ENCODE data around the gene FAM117A. TPM values are rescaled to one million over a fixed set of nuclear protein-coding genes. Genes with fewer than 3 reads are reported as not detected.

FAM117A gene
- total and polyA plus RNA-seq, 2 donors (not counting 1 experiment from before 2014, with no cell fraction given): 93.4 to 162 TPM

GRCh38 chr17:49779739-49780231, 15.9 kb upstream of the FAM117A start:
- no peaks in the 10 kb centered on the region for H3K9me3 ChIP-seq (ENCODE audit: control extremely low read depth in 1 of 3, control insufficient read depth in 2 of 3, insufficient read depth in 1 of 3, low read length in 2 of 3)
- TF ChIP-seq, protein P1, sequence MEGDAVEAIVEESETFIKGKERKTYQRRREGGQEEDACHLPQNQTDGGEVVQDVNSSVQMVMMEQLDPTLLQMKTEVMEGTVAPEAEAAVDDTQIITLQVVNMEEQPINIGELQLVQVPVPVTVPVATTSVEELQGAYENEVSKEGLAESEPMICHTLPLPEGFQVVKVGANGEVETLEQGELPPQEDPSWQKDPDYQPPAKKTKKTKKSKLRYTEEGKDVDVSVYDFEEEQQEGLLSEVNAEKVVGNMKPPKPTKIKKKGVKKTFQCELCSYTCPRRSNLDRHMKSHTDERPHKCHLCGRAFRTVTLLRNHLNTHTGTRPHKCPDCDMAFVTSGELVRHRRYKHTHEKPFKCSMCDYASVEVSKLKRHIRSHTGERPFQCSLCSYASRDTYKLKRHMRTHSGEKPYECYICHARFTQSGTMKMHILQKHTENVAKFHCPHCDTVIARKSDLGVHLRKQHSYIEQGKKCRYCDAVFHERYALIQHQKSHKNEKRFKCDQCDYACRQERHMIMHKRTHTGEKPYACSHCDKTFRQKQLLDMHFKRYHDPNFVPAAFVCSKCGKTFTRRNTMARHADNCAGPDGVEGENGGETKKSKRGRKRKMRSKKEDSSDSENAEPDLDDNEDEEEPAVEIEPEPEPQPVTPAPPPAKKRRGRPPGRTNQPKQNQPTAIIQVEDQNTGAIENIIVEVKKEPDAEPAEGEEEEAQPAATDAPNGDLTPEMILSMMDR (IDR thresholded peaks at IDR 0.05): peak; percentile 52
- TF ChIP-seq EZH2 (IDR thresholded peaks at IDR 0.05; ENCODE audit: borderline replicate concordance, insufficient read depth, low read depth, low read length, poor library complexity, severe bottlenecking): no peak
- H3K36me3 ChIP-seq (replicated peaks in 1 of 2; ENCODE audit: control extremely low read depth in 1 of 2, control insufficient read depth in 1 of 2, extremely low read depth in 1 of 2, insufficient read depth in 2 of 2, low read length in 1 of 2): no peaks in the 10 kb centered on the region
- H3K4me3 ChIP-seq (ENCODE audit: control extremely low read depth in 1 of 5, extremely low read depth in 1 of 5, insufficient read depth in 1 of 5, low read depth in 2 of 5, low read length in 4 of 5): no peak overlapping the region
- DNase-seq: peak; percentile 58
- H4K20me1 ChIP-seq (ENCODE audit: control insufficient read depth, insufficient read depth, low read length, poor library complexity, severe bottlenecking): no peaks in the 10 kb centered on the region
- H3K4me1 ChIP-seq (ENCODE audit: control insufficient read depth in 2 of 2, insufficient read depth in 2 of 2, low read length in 2 of 2): no peaks in the 10 kb centered on the region
- H3K27me3 ChIP-seq (replicated peaks in 1 of 4; ENCODE audit: control extremely low read depth in 1 of 4, control insufficient read depth in 3 of 4, insufficient read depth in 4 of 4, low read length in 3 of 4): no peaks in the 10 kb centered on the region
- H3K9ac ChIP-seq (ENCODE audit: low read length): no peak overlapping the region
- no peaks in the 10 kb centered on the region for H3K27me3 Mint-ChIP-seq
- H3K27ac ChIP-seq (ENCODE audit: low read length in 2 of 2): no peak overlapping the region
- peaks cover 3% of the 10 kb centered on the region for H3K4me1 Mint-ChIP-seq
- ChIA-PET CTCF (interaction anchor here (1.0 to 4.8 kb wide), 10 partner anchors 15 to 223 kb away, joined by 3 to 58 read pairs (median 8); partner anchors contain the start of genes FAM117A and SLC35B1), POLR2A (no interaction called here)
- peak; percentile 60 for ATAC-seq (ENCODE audit: low read depth)
- H2AFZ ChIP-seq (ENCODE audit: insufficient read depth, low read depth, low read length, poor library complexity, severe bottlenecking): no peak overlapping the region
- H3K4me3 Mint-ChIP-seq: no peak overlapping the region
- 0% methylated on average over 1 of the region's 2 CpGs for WGBS (ENCODE audit: insufficient coverage)
- H3K27ac Mint-ChIP-seq: no peak overlapping the region
- H3K4me2 ChIP-seq (replicated peaks; ENCODE audit: low read depth, low read length, poor library complexity, severe bottlenecking): no peak overlapping the region
- intact Hi-C loops (cut with micrococcal nuclease): loop anchor here (1.0 kb wide), 1 partner anchor 212 kb away; no protein-coding TSS in a partner anchor
- H3K79me2 ChIP-seq (ENCODE audit: control insufficient read depth, insufficient read depth, low read length): no peaks in the 10 kb centered on the region
- H3K9me3 Mint-ChIP-seq (ENCODE audit: insufficient read depth): no peaks in the 10 kb centered on the region

DNA sequence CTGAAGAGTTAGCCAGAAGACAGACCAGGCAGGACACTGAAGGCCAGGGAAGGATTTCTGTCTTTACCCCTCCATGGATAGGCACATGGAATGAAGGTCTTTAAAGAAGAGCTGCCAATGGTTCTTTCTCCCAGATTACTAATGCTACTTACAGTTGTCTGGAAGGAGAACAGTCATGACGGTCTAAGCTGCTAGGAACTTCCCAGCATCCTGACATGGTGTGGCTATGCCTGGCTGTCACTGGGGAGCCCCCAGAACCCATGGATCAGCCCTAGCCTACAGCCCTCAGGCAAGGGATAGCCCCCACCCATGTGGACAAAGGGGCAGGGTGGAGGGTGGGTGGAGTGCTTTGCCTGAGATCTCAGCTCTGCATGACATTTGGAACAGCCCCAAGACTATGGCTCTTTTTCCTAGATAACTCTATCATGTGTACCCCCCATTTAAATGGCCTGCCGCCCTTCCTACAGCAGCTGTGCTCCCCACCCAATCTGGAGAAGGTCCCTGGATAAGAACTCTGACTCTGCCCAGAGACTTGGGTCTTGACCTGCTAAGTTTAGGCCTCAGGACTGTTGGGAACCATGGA, 15.3 kb upstream of the FAM117A start:
- Mint-ChIP-seq H3K9me3 (ENCODE audit: insufficient read depth) (no peaks in the 10 kb centered on the region), H3K4me3 (no peak overlapping the region), H3K4me1 (peaks cover 3% of the 10 kb centered on the region), H3K27ac (no peak overlapping the region), H3K27me3 (no peaks in the 10 kb centered on the region)
- Histone ChIP-seq H3K9me3 (ENCODE audit: control extremely low read depth in 1 of 3, control insufficient read depth in 2 of 3, insufficient read depth in 1 of 3, low read length in 2 of 3) (no peaks in the 10 kb centered on the region), H3K27ac (ENCODE audit: low read length in 2 of 2) (no peak overlapping the region), H3K4me3 (ENCODE audit: control extremely low read depth in 1 of 5, extremely low read depth in 1 of 5, insufficient read depth in 1 of 5, low read depth in 2 of 5, low read length in 4 of 5) (no peak overlapping the region), H4K20me1 (ENCODE audit: control insufficient read depth, insufficient read depth, low read length, poor library complexity, severe bottlenecking) (no peaks in the 10 kb centered on the region), H3K36me3 (replicated peaks in 1 of 2; ENCODE audit: control extremely low read depth in 1 of 2, control insufficient read depth in 1 of 2, extremely low read depth in 1 of 2, insufficient read depth in 2 of 2, low read length in 1 of 2) (no peaks in the 10 kb centered on the region), H3K9ac (ENCODE audit: low read length) (no peak overlapping the region), H3K79me2 (ENCODE audit: control insufficient read depth, insufficient read depth, low read length) (no peaks in the 10 kb centered on the region), H3K27me3 (replicated peaks in 1 of 4; ENCODE audit: control extremely low read depth in 1 of 4, control insufficient read depth in 3 of 4, insufficient read depth in 4 of 4, low read length in 3 of 4) (no peaks in the 10 kb centered on the region), H3K4me1 (ENCODE audit: control insufficient read depth in 2 of 2, insufficient read depth in 2 of 2, low read length in 2 of 2) (no peaks in the 10 kb centered on the region), H3K4me2 (replicated peaks; ENCODE audit: low read depth, low read length, poor library complexity, severe bottlenecking) (no peak overlapping the region), H2AFZ (ENCODE audit: insufficient read depth, low read depth, low read length, poor library complexity, severe bottlenecking) (no peak overlapping the region)
- ChIA-PET POLR2A (no interaction called here), CTCF (interaction anchor here (0.8 to 4.8 kb wide), 15 partner anchors 8 to 223 kb away, joined by 3 to 58 read pairs (median 5); partner anchors contain the start of genes FAM117A and SLC35B1)
- TF ChIP-seq, protein P1 (IDR thresholded peaks at IDR 0.05): no peak
- no peak for TF ChIP-seq EZH2 (IDR thresholded peaks at IDR 0.05; ENCODE audit: borderline replicate concordance, insufficient read depth, low read depth, low read length, poor library complexity, severe bottlenecking)
- WGBS (ENCODE audit: insufficient coverage): 100% methylated on average over 1 of the region's 2 CpGs
- intact Hi-C loops (cut with micrococcal nuclease): loop anchor here (1.0 kb wide), 1 partner anchor 212 kb away; no protein-coding TSS in a partner anchor
- ATAC-seq (ENCODE audit: low read depth) (no peak), DNase-seq (no peak)

Data from B cell (primary cell).